H1 (cell line): ENCODE measurements around the gene GRM4. TPM values are rescaled to one million over a fixed set of nuclear protein-coding genes. Genes with fewer than 3 reads are reported as not detected.

ENCODE experiments used
- JUN ChIP-seq: IDR thresholded peaks from 2 replicates; pipeline ENCODE4 v1.6.1; 2011; ENCODE audit warnings: low read depth, mild to moderate bottlenecking, improper control_type of control experiment, low read length
- NANOG ChIP-seq: IDR thresholded peaks from 2 replicates; pipeline ENCODE4 v1.6.1; 2011; ENCODE audit warnings: low read length, low read depth, mild to moderate bottlenecking, inconsistent platforms; ENCODE audit not compliant: insufficient read depth, poor library complexity, severe bottlenecking
- NRF1 ChIP-seq: IDR thresholded peaks from 2 replicates; pipeline ENCODE4 v1.6.1; 2011; ENCODE audit warnings: mild to moderate bottlenecking, low read depth, low read length, improper control_type of control experiment
- POLR2A ChIP-seq, 2 experiments: IDR thresholded peaks; 1 replicate in 1 of 2; 2 replicates in 1 of 2; pipeline ENCODE4 v1.6.1; 2011; ENCODE audit warnings: low read depth in 2 of 2, low read length in 2 of 2, mild to moderate bottlenecking in 2 of 2; ENCODE audit errors: control extremely low read depth in 1 of 2
- SIX5 ChIP-seq: IDR thresholded peaks from 2 replicates; pipeline ENCODE4 v1.6.1; 2011; ENCODE audit warnings: mild to moderate bottlenecking, low read depth, low read length
- SUZ12 ChIP-seq: fragments of 200-600 bp; sonication (generic); IDR thresholded peaks from 2 replicates; pipeline ENCODE4 v1.6.1; 2012; ENCODE audit warnings: mild to moderate bottlenecking, inconsistent platforms, low read length, moderate library complexity, mixed read lengths
- TCF12 ChIP-seq: IDR thresholded peaks from 2 replicates; pipeline ENCODE4 v1.6.1; 2011; ENCODE audit warnings: low read depth, mild to moderate bottlenecking, low read length
- polyA plus RNA-seq, 7 experiments: library from polyadenylated mRNA; depleted of rRNA in 3 of 7; stranded (reverse) in 5 of 7; unstranded in 2 of 7; fragments of >200 nt in 5 of 7; fragments of 200-250 nt in 2 of 7; gene quantifications; 1 replicate in 5 of 7; 2 replicates in 1 of 7; 4 replicates in 1 of 7; pipeline versions ENCODE4 v1.2.1 to v1.2.3, GENCODE V29; 2011 to 2013; ENCODE audit warnings: missing spikeins in 2 of 7, mixed read lengths in 2 of 7
- total RNA-seq: library from RNA; stranded (reverse); fragmentation: NEBNext Ultra II Directional; extraction: Animal tissue kit (Norgen Biotek cat#: 25700); gene quantifications from 2 replicates; pipeline ENCODE4 v1.2.1, GENCODE V29; 2021

Gene GRM4
- total and polyA plus RNA-seq, 2 of the 8 experiments (the other 6 are each of a cell fraction or from before 2014, with no cell fraction given) = 19.6 to 21.5 TPM

GRCh38 chr6:34031625-34032383 lies 114.1 kb downstream of the GRM4 start (continued):
- TF ChIP-seq SUZ12 (no peak), NRF1 (no peak), SIX5 (no peak), TCF12 (no peak), POLR2A (IDR thresholded peaks at IDR 0.05; ENCODE audit: control extremely low read depth in 1 of 2, low read depth in 2 of 2, low read length in 2 of 2) (no peak), JUN (no peak), NANOG (no peak)
